K562 (cell line): ENCODE results near the gene DAPK1. TPM values are rescaled to one million over a fixed set of nuclear protein-coding genes. Genes with fewer than 3 reads are reported as not detected.
A peak's percentile ranks its signal among the peaks of the same experiment; 100 is the strongest.

Source experiments
- ATAC-seq: fragments of 200-7000 bp; cut with Tn5 transposase; 3 replicates; pipeline ENCODE4 v1.9.1; 2020; ENCODE audit warnings: moderate library complexity
- BruUV-seq: library from RNA; stranded (reverse); fragments of 400-500 nt; replicated peaks from 2 replicates; lab custom pipeline; 2021; lab: Mats Ljungman, UMichigan
- CTCF ChIA-PET: fragments of 300-600 bp; formaldehyde crosslinking; extraction: SDS; loops from one replicate; lab custom pipeline; 2021; ENCODE audit warnings: low intra/inter-chr PET ratio; lab: Yijun Ruan, JAX
- POLR2A ChIA-PET: fragments of 300-600, 350-650 bp; sonication (Branson Sonifier 250); formaldehyde crosslinking; extraction: SDS; loops from one replicate; lab custom pipeline; 2021; ENCODE audit warnings: antibody characterized with exemption, inconsistent platforms; lab: Yijun Ruan, JAX
- DNase-seq, 4 experiments: peaks; one replicate each; pipeline versions ENCODE4 v3.0.0 to v3.0.0-alpha.2; 2011 to 2018; ENCODE audit warnings: low spot score in 3 of 4, mixed read lengths in 3 of 4; ENCODE audit errors: extremely low read depth in 1 of 4
- FAIRE-seq: peaks from 2 replicates; lab custom pipeline; 2011; peaks lifted over from hg19 to GRCh38; lab: Jason Lieb, UNC
- H2AFZ ChIP-seq: 2 replicates; pipeline ENCODE4 v1.6.0; 2011; ENCODE audit warnings: low read depth, low read length, control low read depth, inconsistent platforms
- H3K27ac ChIP-seq: fragments of 200-600 bp; 3 replicates; pipeline ENCODE4 v1.8.0; 2011; ENCODE audit warnings: low read depth, mild to moderate bottlenecking, control low read depth, inconsistent platforms, low read length, moderate library complexity, mixed read lengths; ENCODE audit errors: extremely low read depth
- H3K27me3 ChIP-seq, 2 experiments: fragments of 300-600 bp in 1 of 2; 2 replicates in 1 of 2; 3 replicates in 1 of 2; pipeline versions ENCODE4 v1.6.0 to v1.8.0; 2011; ENCODE audit warnings: inconsistent platforms in 2 of 2, low read length in 2 of 2, mild to moderate bottlenecking in 1 of 2, mixed read lengths in 1 of 2, moderate library complexity in 1 of 2; ENCODE audit not compliant: control insufficient read depth in 2 of 2, insufficient read depth in 2 of 2
- H3K36me3 ChIP-seq: fragments of 300-600 bp; 3 replicates; pipeline ENCODE4 v1.8.0; 2011; ENCODE audit warnings: mild to moderate bottlenecking, low read length, inconsistent platforms; ENCODE audit not compliant: control insufficient read depth, insufficient read depth
- H3K4me1 ChIP-seq, 2 experiments: fragments of 200-600 bp in 1 of 2; replicated peaks in 1 of 2; 2 replicates in 1 of 2; 3 replicates in 1 of 2; pipeline versions ENCODE4 v1.5.1 to v1.8.0; 2011; ENCODE audit warnings: inconsistent platforms in 2 of 2, low read length in 2 of 2, mild to moderate bottlenecking in 1 of 2, mixed read lengths in 1 of 2, moderate library complexity in 1 of 2; ENCODE audit not compliant: control insufficient read depth in 2 of 2, insufficient read depth in 2 of 2
- H3K4me2 ChIP-seq: 2 replicates; pipeline ENCODE4 v1.6.1; 2011; ENCODE audit warnings: low read length, control low read depth, inconsistent platforms, mixed read lengths; ENCODE audit not compliant: insufficient read depth
- H3K4me3 ChIP-seq: fragments of 200-600 bp; sonication (generic), shearing (Covaris generic); 2 replicates; pipeline ENCODE4 v1.5.1; 2016; ENCODE audit warnings: control low read depth, inconsistent platforms
- H3K79me2 ChIP-seq: fragments of 200-600 bp; 3 replicates; pipeline ENCODE4 v1.8.0; 2011; ENCODE audit warnings: low read length, inconsistent platforms; ENCODE audit not compliant: control insufficient read depth, insufficient read depth
- H3K9ac ChIP-seq, 2 experiments: 2 replicates each; pipeline versions ENCODE4 v1.6.0 to v1.6.1; 2011; ENCODE audit warnings: low read depth in 2 of 2, low read length in 2 of 2, control low read depth in 1 of 2, inconsistent platforms in 1 of 2, mild to moderate bottlenecking in 1 of 2, mixed read lengths in 1 of 2; ENCODE audit not compliant: insufficient read depth in 1 of 2
- H3K9me1 ChIP-seq: one replicate; pipeline ENCODE4 v1.6.0; 2011; ENCODE audit warnings: inconsistent platforms, mild to moderate bottlenecking, low read length, moderate library complexity; ENCODE audit not compliant: control insufficient read depth, insufficient read depth
- H3K9me3 ChIP-seq: replicated peaks from 2 replicates; pipeline ENCODE4 v1.5.1; 2011; ENCODE audit warnings: low read depth, low read length, inconsistent platforms; ENCODE audit not compliant: control insufficient read depth, insufficient read depth
- H4K20me1 ChIP-seq: replicated peaks from 2 replicates; pipeline ENCODE4 v1.6.1; 2011; ENCODE audit warnings: low read length, inconsistent platforms, mixed read lengths; ENCODE audit not compliant: control insufficient read depth, insufficient read depth
- ARHGAP35 ChIP-seq: fragments of 450-650 bp; IDR thresholded peaks from 2 replicates; pipeline ENCODE4 v1.6.1; 2018; ENCODE audit not compliant: partially characterized antibody
- ARID1B ChIP-seq: fragments of 450-650 bp; IDR thresholded peaks from 2 replicates; pipeline ENCODE4 v1.6.1; 2016; ENCODE audit warnings: antibody characterized with exemption, mild to moderate bottlenecking, inconsistent platforms
- BACH1 ChIP-seq: fragments of 200-800 bp; sonication (Bioruptor generic); IDR thresholded peaks from 2 replicates; pipeline ENCODE4 v1.6.1; 2016; ENCODE audit warnings: missing genetic modification characterization, missing compliant biosample characterization
- EP300 ChIP-seq: IDR thresholded peaks from 2 replicates; pipeline ENCODE4 v1.6.1; 2012; ENCODE audit warnings: low read length, improper control_type of control experiment
- GTF3C2 ChIP-seq: IDR thresholded peaks from 3 replicates; pipeline ENCODE4 v1.6.1; 2011; ENCODE audit warnings: borderline replicate concordance, mild to moderate bottlenecking, moderate library complexity; ENCODE audit not compliant: insufficient read length; ENCODE audit errors: extremely low read depth
- MAFG ChIP-seq: fragments of 450-650 bp; conservative IDR thresholded peaks from 2 replicates; pipeline ENCODE4 v1.6.1; 2016; ENCODE audit warnings: missing genetic modification characterization, missing compliant biosample characterization
- NFATC3 ChIP-seq: fragments of 450-650 bp; IDR thresholded peaks from 2 replicates; pipeline ENCODE4 v1.6.1; 2017; ENCODE audit warnings: mild to moderate bottlenecking
- PPARD ChIP-seq: fragments of 250-450 bp; sonication (Bioruptor Pico); IDR thresholded peaks from 2 replicates; pipeline ENCODE4 v1.8.0; 2022; ENCODE audit warnings: inconsistent platforms, mild to moderate bottlenecking, moderate library complexity
- RFX5 ChIP-seq: IDR thresholded peaks from 2 replicates; pipeline ENCODE4 v1.6.1; 2011; ENCODE audit warnings: low read depth, mild to moderate bottlenecking, improper control_type of control experiment, low read length
- SMARCE1 ChIP-seq: fragments of 450-650 bp; IDR thresholded peaks from 2 replicates; pipeline ENCODE4 v1.7.1; 2016; ENCODE audit warnings: mild to moderate bottlenecking
- SP2 ChIP-seq: IDR thresholded peaks from 2 replicates; pipeline ENCODE4 v1.6.1; 2011; ENCODE audit warnings: mild to moderate bottlenecking, low read depth, low read length, moderate library complexity; ENCODE audit not compliant: poor library complexity, severe bottlenecking; ENCODE audit errors: extremely low read depth
- ZNF3 ChIP-seq: fragments of 250-450 bp; sonication (Bioruptor Pico); IDR thresholded peaks from 2 replicates; pipeline ENCODE4 v1.5.0; 2021; ENCODE audit warnings: mild to moderate bottlenecking, moderate library complexity
- ZNF41 ChIP-seq: fragments of 250-450 bp; sonication (Bioruptor Pico); conservative IDR thresholded peaks from 2 replicates; pipeline ENCODE4 v1.4.0; 2020; ENCODE audit warnings: mild to moderate bottlenecking
- ZNF507 ChIP-seq: conservative IDR thresholded peaks from 2 replicates; pipeline ENCODE4 v1.6.1; 2017; ENCODE audit warnings: missing genetic modification characterization, missing compliant biosample characterization
- WGBS: fragments of 100-300 bp; shearing (Covaris generic); methylation state at CpG from one replicate; pipeline ENCODE4 v1.1.6; 2016; ENCODE audit warnings: low coverage, mixed read lengths; ENCODE audit not compliant: insufficient coverage; ENCODE audit errors: missing lambda C conversion rate; 5-methylcytosine and 5-hydroxymethylcytosine counted together
- in situ Hi-C: fragments of 300-500 bp; cut with MboI; formaldehyde crosslinking; loops from 4 replicates; pipeline ENCODE4 v1.15.0; 2018; ENCODE audit warnings: inconsistent platforms, mixed read lengths
- intact Hi-C: fragments of 100-400 bp; cut with micrococcal nuclease; formaldehyde crosslinking; loops from 2 replicates; pipeline ENCODE4 v1.14.2; 2022
- polyA plus RNA-seq, 8 experiments: library from polyadenylated mRNA; depleted of rRNA in 4 of 8; stranded (reverse) in 5 of 8; unstranded in 3 of 8; fragments of >200 nt; fragmentation: Nextera tagmentation in 2 of 8; fragmentation: Illumina TruSeq in 1 of 8; extraction: Ambion mirVana in 2 of 8; extraction: Trizol in 1 of 8; gene quantifications; 2 replicates each; pipeline versions ENCODE4 v1.2.1 to v1.2.3, GENCODE V29; 2011 to 2014; ENCODE audit warnings: inconsistent platforms in 1 of 8, missing spikeins in 1 of 8
- total RNA-seq, 7 experiments: library from RNA; depleted of rRNA in 6 of 7; stranded (reverse); fragments of >200 nt in 6 of 7; fragmentation: Illumina TruSeq in 2 of 7; extraction: Trizol in 2 of 7; gene quantifications; 2 replicates each; pipeline versions ENCODE4 v1.2.1 to v1.2.3, GENCODE V29; 2011 to 2021; ENCODE audit warnings: low replicate concordance in 1 of 7
- TF ChIP-seq, protein P1 (sequence below): IDR thresholded peaks from 2 replicates; pipeline ENCODE4 v1.6.1; 2012; ENCODE audit warnings: low read depth, low read length, improper control_type of control experiment, borderline replicate concordance

Gene DAPK1
- total and polyA plus RNA-seq, 9 of the 15 experiments (the other 6 are each of a cell fraction or from before 2014, with no cell fraction given), result 1.7 to 26.4 (median 15.8) TPM

- TF ChIP-seq, protein P1, sequence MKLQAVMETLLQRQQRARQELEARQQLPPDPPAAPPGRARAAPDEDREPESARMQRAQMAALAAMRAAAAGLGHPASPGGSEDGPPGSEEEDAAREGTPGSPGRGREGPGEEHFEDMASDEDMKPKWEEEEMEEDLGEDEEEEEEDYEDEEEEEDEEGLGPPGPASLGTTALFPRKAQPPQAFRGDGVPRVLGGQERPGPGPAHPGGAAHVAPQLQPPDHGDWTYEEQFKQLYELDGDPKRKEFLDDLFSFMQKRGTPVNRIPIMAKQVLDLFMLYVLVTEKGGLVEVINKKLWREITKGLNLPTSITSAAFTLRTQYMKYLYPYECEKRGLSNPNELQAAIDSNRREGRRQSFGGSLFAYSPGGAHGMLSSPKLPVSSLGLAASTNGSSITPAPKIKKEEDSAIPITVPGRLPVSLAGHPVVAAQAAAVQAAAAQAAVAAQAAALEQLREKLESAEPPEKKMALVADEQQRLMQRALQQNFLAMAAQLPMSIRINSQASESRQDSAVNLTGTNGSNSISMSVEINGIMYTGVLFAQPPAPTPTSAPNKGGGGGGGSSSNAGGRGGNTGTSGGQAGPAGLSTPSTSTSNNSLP, result no peak
Observed at GRCh38 chr9:87534957-87535356, 37.3 kb downstream of the DAPK1 start (continued).

- intact Hi-C loops (no loop called here), in situ Hi-C loops (no loop called here)
- H3K9ac ChIP-seq, result peak overlapping the region; percentile 28 to 71; a peak in 2 of 4 replicates
- ChIA-PET POLR2A (interaction anchor here (0.9 to 1.2 kb wide), 2 partner anchors 10 to 19 kb away, joined by 3 read pairs; no protein-coding TSS in a partner anchor), CTCF (no interaction called here)
- no peak overlapping the region for H3K4me3 ChIP-seq
- H3K27me3 ChIP-seq, result no peaks in the 10 kb centered on the region
- H3K9me3 ChIP-seq, result no peaks in the 10 kb centered on the region
- WGBS, result 35% methylated on average over 8 of the region's 8 CpGs
- peak overlapping the region; percentile 36; the same call in 1 of the 2 replicates for H2AFZ ChIP-seq
- H3K4me1 ChIP-seq, result peaks cover 4 to 6% of the 10 kb centered on the region in 2 experiments; a peak in 4 of 5 replicates
- H3K4me2 ChIP-seq, result no peak overlapping the region; the same call in 1 of the 2 replicates
- peaks cover 9% of the 10 kb centered on the region; the same call in 2 of the 3 replicates for H3K79me2 ChIP-seq
- no peak for FAIRE-seq
- ATAC-seq, result peak; percentile 63
- H3K9me1 ChIP-seq, result no peaks in the 10 kb centered on the region
- peak overlapping the region; percentile 71 for H3K27ac ChIP-seq
- DNase-seq, result peak in 1 of 4 experiments; percentile 34
- BruUV-seq, result no TSS peak
- peaks cover 9% of the 10 kb centered on the region; the same call in 2 of the 3 replicates for H3K36me3 ChIP-seq
- H4K20me1 ChIP-seq, result no peaks in the 10 kb centered on the region
- no peak for TF ChIP-seq ZNF507 (tag)
- no peak for TF ChIP-seq SP2
- no peak for TF ChIP-seq PPARD (CRISPR knock-in tag)
- peak; percentile 96; the same call in 1 of the 2 replicates for TF ChIP-seq NFATC3
- TF ChIP-seq EP300, result peak; percentile 40; the same call in 1 of the 2 replicates
- TF ChIP-seq SMARCE1, result no peak
- peak; percentile 60 for TF ChIP-seq MAFG
- no peak for TF ChIP-seq ZNF41 (CRISPR knock-in tag)
- TF ChIP-seq ARID1B, result peak; percentile 64
- no peak for TF ChIP-seq ZNF3 (CRISPR knock-in tag)
- 0 out of 2 replicates have a peak, but pooled peaks have one; percentile 39 for TF ChIP-seq BACH1
- TF ChIP-seq ARHGAP35, result no peak
- no peak for TF ChIP-seq GTF3C2
- no peak for TF ChIP-seq RFX5
Observed at GRCh38 chr9:87535817-87536539, 38.3 kb downstream of the DAPK1 start.
